GM21515 (cell line): ENCODE measurements around the gene TKFC.

Experiments
- ATAC-seq: cut with Tn5 transposase; IDR thresholded peaks from one replicate; pipeline ENCODE4 v1.9.1; 2021; ENCODE audit not compliant: unreplicated experiment

The TKFC gene

GRCh38 chr11:61332797-61333549, at the start of gene TKFC, which contains the start of gene DDB1:
Gene TKFC, plus strand, starts transcription at chr11:61333228. Its CDS starts 1,501 bp downstream, at chr11:61334729.
Gene DDB1, minus strand, starts transcription at chr11:61333105. Its CDS starts 137 bp downstream, at chr11:61332968.
- ATAC-seq: peak; percentile 90

GRCh38 chr11:61283613-61284012, 49.4 kb upstream of the TKFC start:
- no peak for ATAC-seq

- ATAC-seq: no peak
These were observed 45.6 kb upstream of the TKFC start for GRCh38 chr11:61287338-61287977.

- no peak for ATAC-seq
These were observed 41.9 kb upstream of the TKFC start for GRCh38 chr11:61290905-61291690.

- no peak for ATAC-seq
These were observed 40.7 kb upstream of the TKFC start for GRCh38 chr11:61292356-61292755.

GRCh38 chr11:61293867-61294716, 38.9 kb upstream of the TKFC start:
- ATAC-seq: peak; percentile 28

GRCh38 chr11:61294717-61295595, 38.1 kb upstream of the TKFC start, which contains the start of gene VWCE:
Gene VWCE, minus strand, starts transcription at chr11:61295316. Its CDS starts 279 bp downstream, at chr11:61295037.
- ATAC-seq: peak; percentile 67

- ATAC-seq: no peak
These were observed 37.5 kb upstream of the TKFC start for GRCh38 chr11:61295596-61295926.

- no peak for ATAC-seq
These were observed 35.7 kb upstream of the TKFC start for GRCh38 chr11:61297341-61297740.

- no peak for ATAC-seq
These were observed 35.3 kb upstream of the TKFC start for GRCh38 chr11:61297746-61298145.

- ATAC-seq: no peak
These were observed 34.3 kb upstream of the TKFC start for GRCh38 chr11:61298663-61299244.

GRCh38 chr11:61302550-61302949, 30.5 kb upstream of the TKFC start:
- no peak for ATAC-seq

GRCh38 chr11:61303725-61304124, 29.3 kb upstream of the TKFC start:
- ATAC-seq: no peak

- ATAC-seq: no peak
These were observed 27.6 kb upstream of the TKFC start for GRCh38 chr11:61305417-61305816.

GRCh38 chr11:61306221-61306620, 26.8 kb upstream of the TKFC start:
- ATAC-seq: no peak

GRCh38 chr11:61307354-61307753, 25.7 kb upstream of the TKFC start:
- ATAC-seq: no peak

- no peak for ATAC-seq
These were observed 23.9 kb upstream of the TKFC start for GRCh38 chr11:61309141-61309540.

- ATAC-seq: no peak
These were observed 23.3 kb upstream of the TKFC start for GRCh38 chr11:61309739-61310138.

- no peak for ATAC-seq
These were observed 22.3 kb upstream of the TKFC start for GRCh38 chr11:61310749-61311148.
